NCI-H187 (cell line): ENCODE measurements around the gene MADD.
"Not testable (repeated sequence)": the region's sequence is repeated elsewhere in the genome, so short reads cannot be mapped to it uniquely, and the experiment has no call there.

Experiments used
- DNase-seq, 2 experiments: peaks; one replicate each; lab custom pipeline; 2025; lab: John Stamatoyannopoulos, UW

Gene MADD

DNA sequence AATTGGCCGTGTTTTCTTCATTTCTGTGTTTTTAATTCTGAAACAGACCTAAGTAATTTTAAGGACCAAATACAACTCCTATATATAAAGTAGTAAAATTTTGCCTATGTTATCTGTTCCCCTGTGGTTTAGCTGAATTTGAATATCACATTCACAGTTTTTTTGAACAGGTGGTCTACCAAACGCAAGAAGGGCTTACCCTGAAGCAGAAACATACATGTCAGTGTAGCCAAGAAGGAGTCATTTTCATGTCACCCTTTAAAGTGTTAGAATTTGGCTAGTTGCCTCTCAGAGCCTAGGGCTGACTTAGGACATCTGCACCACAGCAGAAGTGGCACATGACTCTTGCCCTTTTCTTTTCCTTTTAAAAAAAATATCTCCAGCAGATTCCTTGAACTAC is 48.2 kb downstream of the MADD start:
- DNase-seq, result no peak

DNA sequence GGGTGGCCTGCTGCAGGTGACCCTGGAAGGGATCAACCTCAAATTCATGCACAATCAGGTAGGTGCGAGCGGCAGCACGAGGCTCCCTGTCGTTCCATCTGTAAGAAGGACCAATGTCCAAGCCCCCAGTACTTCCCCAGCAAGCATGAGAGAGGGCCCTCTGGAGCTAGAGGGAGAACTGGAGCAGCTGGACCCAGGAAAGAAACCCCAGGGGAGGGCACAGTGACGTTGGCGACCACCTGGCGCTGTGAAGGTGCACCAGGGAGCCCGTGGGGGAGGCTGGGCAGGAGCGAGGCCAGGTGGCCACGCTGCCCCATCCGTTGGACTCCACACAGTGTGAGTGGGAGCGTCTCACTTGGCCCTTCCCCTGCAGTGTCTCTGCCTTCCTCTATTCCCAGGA is 54.6 kb downstream of the MADD start:
- DNase-seq, result no peak

DNA sequence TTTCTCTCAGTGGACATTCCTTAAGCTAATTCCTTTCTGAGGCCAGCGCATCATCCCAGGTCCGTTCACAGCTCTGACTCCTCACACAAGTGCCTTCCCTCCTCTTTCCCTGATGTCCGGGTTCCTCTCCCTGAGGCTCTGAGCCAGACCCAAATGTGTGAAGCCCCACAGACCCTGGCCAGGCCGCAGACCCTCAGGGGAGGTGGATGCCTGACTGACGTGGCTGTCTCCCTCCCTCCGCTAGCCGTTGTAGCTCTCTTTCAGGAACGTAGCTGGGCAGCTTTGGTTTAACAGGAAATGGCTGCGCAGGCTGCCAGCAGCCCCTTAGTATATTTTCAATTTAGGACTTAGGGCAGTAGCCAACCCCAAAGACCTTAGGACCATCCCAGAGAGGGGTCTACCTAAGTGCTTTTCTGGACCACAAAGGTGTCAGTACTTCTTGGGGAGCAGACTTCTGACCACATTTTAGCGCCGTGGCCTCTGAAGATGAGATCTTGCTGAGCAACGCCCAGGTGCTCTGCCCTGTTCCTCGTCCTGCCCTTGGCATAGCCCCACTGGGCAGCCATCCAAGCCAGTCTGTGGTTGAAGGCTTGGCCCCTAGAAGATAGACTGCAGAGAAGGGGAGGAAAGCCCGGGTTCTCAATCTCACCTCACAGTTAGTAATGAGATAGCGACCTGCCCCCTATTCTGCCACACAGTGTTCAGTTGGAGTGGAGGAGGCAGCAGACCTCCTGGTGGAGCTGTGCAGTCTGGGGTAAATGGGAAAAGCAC is 55.5 kb downstream of the MADD start:
- no peak for DNase-seq

DNA sequence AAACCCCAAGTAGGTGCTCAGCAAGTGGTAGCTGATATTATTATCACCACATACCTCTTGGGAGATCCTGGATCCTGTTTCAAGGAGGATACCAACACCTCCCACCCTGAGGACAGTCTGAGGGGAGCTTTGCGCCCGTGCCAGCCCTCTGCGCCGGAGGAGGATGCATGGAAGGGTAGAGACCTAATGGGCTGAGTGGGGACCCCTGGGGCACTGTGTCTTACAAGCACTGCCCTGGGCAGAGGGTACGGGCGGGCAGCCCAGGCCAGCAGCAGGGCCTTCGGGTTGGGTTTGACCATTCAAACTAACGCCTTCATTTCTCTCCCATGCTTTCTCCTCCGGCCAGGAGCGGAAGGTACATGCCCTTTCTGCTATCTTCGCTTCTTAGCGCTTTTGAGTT is 56.3 kb downstream of the MADD start:
- no peak for DNase-seq

DNA sequence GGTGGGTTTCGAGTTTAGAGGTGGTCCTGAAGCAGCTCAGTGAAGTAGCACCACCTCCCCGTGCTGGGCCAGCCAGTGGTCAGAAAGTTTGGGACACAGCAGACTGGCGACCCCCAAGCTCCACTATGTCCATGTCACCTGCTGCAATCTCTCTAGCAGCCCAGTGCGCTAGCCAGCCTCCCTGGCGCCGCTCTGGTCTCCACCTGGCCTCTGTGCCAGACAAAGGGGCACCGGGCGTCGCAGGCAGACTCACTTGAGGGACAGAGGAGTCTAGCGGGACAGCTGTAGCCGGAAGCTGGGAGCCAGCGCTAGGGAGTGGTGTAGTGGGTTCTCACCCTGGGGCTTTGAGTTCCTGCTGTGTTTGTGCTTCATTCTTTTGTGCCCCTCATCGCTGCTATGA is 57.1 kb downstream of the MADD start:
- DNase-seq, result no peak

DNA sequence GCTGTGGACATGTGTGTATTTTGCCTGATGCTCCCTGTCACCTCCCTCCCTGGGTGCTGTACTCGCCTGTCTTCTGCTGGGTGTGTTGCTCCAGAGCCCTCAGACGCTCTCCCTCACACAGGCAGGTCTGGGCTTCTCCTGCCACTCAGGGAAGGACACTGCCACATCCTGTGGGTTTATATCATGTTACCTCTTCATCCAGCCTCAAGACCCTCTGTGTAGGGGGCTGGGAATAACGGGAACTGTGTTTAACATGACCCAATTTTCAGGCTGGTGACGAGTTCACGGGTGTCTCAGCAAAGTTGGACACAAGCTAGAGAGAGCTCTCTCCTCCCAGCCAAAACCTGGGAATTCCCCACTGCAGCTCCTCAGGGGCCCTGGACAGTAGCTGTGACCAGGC is 58.0 kb downstream of the MADD start:
- no peak for DNase-seq

DNA sequence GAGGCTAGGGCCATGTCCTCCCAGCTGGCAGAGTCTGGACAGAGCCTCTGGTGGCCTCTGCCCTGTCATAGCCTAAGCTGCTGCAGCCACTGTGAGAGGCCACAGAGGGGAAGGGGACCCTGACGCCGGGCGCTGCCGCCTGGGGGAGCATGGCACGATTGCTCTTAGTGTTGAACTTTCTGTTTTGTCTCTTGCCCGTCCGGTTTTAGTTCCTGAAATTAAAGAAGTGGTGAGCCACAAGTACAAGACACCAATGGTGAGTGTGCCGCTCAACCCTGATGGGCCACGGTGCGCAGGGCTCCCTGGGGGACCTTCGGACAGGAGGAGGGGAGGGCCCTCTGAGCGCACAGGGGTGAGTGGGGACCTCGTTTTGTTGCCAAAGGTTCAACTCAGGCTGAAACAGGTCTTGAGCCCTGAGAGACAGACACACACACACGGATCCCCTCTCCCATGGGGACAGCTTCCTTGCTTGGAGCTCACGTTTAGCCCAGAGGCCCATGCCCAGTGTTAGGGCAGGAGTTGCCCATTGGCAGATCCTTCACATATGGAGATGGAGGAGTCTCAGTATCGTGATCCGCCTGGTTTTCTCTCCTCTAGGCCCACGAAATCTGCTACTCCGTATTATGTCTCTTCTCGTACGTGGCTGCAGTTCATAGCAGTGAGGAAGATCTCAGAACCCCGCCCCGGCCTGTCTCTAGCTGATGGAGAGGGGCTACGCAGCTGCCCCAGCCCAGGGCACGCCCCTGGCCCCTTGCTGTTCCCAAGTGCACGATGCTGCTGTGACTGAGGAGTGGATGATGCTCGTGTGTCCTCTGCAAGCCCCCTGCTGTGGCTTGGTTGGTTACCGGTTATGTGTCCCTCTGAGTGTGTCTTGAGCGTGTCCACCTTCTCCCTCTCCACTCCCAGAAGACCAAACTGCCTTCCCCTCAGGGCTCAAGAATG is 58.8 kb downstream of the MADD start:
- DNase-seq, result no peak

DNA sequence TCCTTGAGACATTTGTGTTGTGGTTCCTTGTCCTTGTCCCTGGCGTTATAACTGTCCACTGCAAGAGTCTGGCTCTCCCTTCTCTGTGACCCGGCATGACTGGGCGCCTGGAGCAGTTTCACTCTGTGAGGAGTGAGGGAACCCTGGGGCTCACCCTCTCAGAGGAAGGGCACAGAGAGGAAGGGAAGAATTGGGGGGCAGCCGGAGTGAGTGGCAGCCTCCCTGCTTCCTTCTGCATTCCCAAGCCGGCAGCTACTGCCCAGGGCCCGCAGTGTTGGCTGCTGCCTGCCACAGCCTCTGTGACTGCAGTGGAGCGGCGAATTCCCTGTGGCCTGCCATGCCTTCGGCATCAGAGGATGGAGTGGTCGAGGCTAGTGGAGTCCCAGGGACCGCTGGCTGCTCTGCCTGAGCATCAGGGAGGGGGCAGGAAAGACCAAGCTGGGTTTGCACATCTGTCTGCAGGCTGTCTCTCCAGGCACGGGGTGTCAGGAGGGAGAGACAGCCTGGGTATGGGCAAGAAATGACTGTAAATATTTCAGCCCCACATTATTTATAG is 59.6 kb downstream of the MADD start:
- no peak for DNase-seq

DNA sequence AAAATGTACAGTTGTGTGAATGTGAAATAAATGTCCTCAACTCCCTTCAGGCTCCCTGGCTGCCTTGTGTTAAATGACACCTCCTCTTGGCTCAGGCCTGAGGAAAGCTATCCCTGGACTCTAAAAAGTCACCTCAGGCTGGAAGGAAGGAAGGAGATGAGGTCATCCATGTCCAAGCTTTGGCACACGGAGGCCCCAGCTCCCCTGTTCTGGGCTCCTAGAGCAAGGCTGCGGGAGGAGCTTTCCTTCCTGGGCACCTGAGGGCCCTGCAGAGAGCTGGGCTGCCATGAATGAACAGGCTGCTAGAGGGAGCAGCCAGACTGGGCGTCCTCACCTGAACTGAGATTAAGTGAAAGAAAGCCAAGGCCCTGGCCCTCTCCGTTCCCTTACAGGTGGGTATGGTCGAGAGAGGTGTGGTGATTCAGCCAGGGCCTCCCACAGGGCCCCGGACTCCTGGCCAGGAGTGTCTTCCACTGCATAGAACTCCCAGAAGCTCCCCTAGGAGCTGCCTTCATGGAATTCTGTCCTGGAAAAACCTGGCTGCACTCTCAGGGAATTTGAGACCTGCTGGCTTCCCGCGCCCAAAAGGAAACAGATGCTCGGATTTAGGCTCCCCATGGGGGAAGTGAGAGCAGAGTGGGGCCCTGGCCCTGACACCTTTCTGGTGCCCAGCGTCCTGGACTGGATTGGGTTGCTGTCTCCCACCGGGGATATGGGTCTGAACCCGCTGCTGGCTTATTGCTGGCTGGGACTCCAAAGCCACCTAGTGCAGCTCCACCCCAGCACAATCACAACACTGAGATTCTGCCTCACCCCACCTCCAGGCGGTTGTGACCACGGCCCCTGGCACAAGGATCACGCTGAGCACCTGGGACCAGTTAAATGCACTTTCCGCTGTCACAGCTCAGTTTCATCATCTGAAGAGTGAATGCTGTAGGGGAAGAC is 60.3 kb downstream of the MADD start:
- no peak for DNase-seq

DNA sequence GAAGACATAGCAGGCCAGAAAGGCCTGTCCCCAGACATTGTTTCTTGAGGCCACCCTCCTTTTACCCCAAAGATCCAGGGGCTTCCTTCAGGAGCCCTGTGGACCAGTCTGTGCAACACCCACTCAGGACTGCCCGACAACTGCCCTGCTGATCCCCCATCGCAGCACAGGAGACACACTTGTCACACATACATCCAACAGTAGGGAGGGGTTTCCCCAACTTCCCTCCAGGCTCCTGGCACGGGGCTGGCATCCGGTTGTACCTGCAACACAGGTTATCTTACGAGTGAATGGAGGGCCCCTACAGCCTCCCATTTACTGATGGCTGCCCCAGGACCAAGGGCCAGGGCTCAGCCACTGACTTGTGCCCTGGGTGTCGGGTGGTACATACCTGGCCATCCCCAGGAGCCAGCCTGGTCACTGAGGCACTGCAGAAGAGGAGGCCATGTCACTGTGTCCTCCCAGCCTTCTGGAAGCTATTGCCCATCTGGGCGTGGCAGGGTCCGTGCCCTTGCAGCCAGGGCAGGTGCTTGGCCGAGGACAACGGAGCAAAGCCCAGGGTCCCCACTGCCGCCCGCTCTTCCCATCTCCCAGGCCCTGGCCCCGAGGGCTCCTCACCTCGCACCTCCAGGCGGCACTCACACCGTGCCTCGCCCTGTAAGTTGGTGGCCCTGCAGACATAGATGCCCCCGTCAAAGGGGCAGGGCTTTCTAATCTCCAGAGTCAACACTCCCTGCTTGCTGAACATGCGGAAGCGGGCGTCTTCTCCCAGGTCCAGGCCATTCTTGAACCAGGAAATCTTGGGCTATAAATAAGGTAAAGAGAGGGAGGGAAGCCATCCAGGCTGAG is 61.7 kb downstream of the MADD start:
- DNase-seq, result no peak

DNA sequence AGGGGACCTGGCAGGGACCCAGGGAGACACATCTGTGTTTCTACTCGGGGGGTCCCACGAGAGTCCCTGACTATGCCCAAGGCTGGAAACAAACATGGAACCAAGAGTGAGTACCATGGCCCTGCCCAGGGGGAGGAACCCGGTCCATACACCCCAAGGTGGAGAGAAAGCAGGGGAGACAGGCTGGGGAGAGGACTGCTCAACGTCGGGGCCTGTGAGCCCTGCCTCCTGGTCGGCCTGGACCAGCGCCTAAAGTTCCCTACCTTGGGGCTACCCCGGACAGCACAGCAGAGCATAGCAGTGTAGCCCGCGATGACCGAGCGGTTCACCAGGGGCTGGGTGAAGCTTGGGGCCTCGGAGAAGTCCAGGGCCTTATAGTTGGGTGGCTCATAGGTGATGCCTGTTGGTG is 62.4 kb downstream of the MADD start:
- no peak for DNase-seq

DNA sequence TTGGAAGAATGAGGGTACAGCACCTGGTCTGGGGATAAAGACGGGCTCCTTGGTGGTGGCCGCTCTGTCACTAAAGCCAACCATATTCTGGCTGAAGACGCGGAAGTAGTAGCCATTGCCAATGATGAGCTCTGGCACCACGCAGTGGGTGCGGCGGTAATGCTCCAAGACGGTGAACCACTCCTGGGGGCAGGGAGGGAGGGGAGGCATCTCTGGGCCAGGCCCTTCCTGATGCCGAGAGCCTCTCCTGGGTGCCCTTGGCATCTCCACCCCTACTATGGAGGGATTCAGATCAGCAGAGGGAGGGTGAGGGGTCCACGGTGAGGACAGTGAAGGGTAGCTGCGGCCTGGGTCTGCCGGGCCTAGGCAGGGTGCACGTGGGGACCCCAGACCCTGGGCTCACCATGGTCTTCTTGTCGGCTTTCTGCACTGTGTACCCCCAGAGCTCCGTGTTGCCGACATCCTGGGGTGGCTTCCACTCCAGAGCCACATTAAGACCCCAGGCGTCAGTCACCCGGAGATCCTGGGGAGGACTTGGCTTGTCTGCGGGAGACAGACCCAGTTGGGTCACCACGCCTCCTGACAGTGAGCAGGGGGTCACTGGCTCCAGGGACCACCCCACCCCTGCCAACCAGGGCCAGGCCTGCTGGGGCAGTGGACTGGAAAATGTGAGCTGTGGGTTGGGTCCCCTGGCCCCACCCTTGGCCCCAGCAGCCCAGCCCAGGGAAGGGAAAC is 63.0 kb downstream of the MADD start:
- no peak for DNase-seq

DNA sequence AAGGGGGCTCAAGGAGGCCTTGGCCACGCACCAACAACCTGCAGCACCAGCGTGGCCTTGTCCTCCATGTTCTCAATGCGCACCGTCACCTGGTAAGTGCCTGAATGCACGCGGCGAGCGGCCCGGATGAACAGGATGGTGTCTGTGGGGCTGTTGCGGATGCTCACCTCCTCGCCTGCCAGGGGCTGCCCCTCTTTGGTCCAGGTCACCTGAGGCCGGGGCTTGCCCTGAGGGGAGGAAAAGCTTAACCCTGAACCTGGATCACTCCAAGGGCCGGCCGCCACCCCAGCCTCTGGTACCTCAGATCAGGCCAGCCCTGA is 63.6 kb downstream of the MADD start:
- DNase-seq, result no peak

DNA sequence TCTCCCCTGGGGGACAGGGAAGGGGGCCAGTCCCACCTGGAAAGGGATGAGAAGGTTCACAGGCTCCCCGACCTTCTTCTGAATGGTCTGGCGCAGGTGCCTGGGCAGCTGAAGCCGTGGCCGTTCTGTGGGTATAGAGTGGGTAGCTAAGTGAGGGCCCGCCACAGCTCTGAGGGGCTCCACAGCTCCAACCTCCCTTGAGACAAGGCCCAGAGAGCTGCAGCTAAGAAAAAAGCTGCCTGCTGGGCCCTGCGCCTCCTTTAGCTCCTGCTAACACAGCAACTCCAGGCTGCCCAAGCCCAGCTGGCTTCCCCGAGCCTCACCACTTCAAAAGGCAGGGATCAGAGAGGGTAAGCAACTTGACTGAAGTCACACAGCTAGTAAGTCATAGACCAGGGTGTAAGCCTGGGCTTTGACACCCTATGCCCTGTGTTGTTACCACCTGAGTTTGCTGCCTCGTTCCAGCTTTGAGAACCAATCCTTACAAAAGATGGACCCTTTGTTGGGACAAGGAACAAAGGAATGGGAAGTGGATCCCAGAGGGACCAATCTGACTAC is 64.0 kb downstream of the MADD start:
- no peak for DNase-seq

DNA sequence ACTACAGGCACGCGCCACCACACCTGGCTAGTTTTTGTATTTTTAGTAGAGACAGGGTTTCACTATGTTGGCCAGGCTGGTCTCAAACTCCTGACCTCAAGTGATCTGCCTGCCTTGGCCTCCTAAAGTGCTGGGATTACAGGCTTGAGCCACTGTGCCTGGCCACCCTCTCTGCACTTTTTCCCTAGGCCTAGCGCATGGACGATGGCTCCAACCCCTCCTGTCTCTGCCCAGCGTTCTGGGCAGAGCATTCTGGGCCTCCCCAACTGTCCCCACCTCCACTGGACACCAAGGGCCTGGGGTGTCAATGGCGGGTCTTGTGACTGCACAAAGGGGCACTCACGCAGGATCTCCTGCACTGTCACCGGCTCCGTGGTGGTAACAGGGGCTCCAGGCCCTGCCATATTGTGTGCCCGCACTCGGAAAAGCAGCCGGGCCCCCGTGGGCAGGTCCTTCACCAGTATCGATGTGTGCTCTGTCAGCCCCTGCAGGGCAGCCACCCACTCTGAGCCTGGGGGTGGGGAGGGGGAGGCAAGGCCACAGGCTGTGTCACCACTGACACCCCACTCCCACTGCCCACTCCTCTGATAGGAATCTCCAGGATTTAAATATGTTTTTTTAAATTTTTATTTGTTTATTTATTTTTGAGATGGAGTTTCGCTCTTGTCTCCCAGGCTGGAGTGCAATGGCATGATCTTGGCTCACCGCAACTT is 64.9 kb downstream of the MADD start:
- DNase-seq, result not testable (repeated sequence)

DNA sequence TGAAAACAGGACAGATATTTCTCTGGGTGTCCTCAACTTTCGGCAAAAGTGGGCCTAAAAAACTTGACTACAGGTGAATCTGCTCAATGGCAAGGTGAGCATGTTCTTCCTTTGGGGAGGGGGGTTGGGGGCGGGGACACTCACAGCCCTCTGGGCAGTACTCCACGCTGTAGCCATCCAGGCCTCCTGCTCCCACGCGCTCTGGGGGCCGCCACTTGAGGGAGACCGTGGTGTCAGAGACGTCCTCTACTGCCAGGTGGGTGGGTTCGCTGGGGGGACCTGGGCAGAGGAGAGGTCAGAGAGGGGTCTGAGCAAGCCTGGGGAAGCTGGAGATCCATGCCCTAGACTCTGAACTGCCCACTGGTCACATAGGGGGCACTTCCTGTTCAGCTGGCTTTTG is 65.8 kb downstream of the MADD start:
- DNase-seq, result no peak

DNA sequence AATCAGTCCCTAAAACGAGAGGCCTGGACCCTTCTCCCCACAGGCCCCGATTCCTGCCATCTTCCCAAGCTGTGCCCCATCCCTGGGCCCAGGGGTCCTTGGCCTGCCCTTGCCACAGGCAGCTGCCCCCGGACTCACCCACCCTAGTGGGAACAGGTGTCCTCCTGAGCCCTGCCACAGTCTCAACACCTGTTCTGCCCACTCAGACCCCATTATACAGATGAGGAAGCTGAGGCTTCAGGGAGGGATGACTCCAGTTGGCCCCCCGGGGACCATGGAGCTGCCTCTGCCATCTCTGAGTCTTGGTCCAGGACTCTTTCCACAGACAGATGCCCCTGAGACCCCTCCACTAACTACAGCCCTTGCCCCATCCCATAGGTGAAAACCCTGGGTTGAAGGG is 66.7 kb downstream of the MADD start:
- no peak for DNase-seq

DNA sequence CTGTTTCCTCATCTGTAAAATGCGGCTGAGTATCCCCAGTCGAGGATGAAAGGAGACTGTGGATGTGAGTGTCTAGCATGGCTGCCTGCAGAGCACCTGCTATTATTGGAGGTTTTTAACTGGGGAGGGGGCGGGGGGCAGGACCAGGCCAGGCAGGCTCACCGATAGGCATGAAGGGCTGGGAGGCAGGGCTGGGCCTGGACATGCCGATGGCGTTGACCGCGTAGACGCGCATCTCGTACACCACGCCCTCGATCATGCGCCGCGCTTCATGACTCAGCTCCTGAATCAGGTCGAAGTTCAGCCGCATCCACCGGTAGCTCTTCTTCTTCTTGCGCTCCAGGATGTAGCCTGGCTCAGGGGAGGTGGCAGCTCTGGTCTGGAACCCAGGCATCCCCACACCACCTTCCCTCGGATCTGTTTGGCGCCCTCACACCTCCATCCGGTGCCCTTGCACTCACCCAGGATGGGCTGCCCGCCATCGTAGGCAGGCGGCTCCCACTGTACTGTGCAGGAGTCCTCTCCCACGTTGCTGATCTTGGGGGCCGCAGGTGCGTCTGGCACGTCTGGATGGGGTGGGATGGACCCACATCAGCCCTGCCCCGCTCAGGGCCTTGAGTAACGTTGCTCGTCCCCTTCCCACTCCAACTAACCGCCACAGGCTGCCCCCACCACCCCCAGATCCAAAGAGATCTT is 67.4 kb downstream of the MADD start:
- no peak for DNase-seq
